Activated CD8-positive, alpha-beta memory T cell treated with anti-CD3 and anti-CD28 coated beads, Interleukin-2, amount 10 ng/mL, durations not matched to agents 7 days and 5 days (primary cell): ENCODE results near the gene TRIM49B. TPM values are rescaled to one million over a fixed set of nuclear protein-coding genes. Genes with fewer than 3 reads are reported as not detected.
"Not testable (repeated sequence)": the region's sequence is repeated elsewhere in the genome, so short reads cannot be mapped to it uniquely, and the experiment has no call there.

ENCODE experiments used
- ATAC-seq: fragments of 150-1000 bp; cut with Tn5 transposase; one replicate; pipeline ENCODE4 v1.10.0; 2021; ENCODE audit warnings: moderate library complexity
- CTCF ChIA-PET: fragments of 350-600 bp; sonication (Branson Sonifier 250); formaldehyde crosslinking; loops from one replicate; lab custom pipeline; 2021; ENCODE audit warnings: antibody characterized with exemption; lab: Charles Lee
- DNase-seq: peaks from one replicate; pipeline ENCODE4 v3.0.0-alpha.2; 2020
- H3K27ac Mint-ChIP-seq: one replicate; pipeline ENCODE4 v1.8.0; 2021; ENCODE audit warnings: mild to moderate bottlenecking, mixed read lengths
- H3K27me3 Mint-ChIP-seq: one replicate; pipeline ENCODE4 v1.8.0; 2021; ENCODE audit warnings: mixed read lengths
- H3K36me3 Mint-ChIP-seq: one replicate; pipeline ENCODE4 v1.8.0; 2021; ENCODE audit warnings: mild to moderate bottlenecking, mixed read lengths
- H3K4me1 Mint-ChIP-seq: one replicate; pipeline ENCODE4 v1.8.0; 2021; ENCODE audit warnings: mixed read lengths
- H3K4me3 Mint-ChIP-seq: one replicate; pipeline ENCODE4 v1.8.0; 2021; ENCODE audit warnings: mild to moderate bottlenecking, moderate library complexity, mixed read lengths
- H3K9me3 Mint-ChIP-seq: one replicate; pipeline ENCODE4 v1.8.0; 2022; ENCODE audit warnings: low read depth, mixed read lengths
- total RNA-seq, 2 experiments: library from RNA; stranded (reverse); gene quantifications; one replicate each; pipeline ENCODE4 v1.2.3, GENCODE V29; 2021

Gene TRIM49B, protein sequence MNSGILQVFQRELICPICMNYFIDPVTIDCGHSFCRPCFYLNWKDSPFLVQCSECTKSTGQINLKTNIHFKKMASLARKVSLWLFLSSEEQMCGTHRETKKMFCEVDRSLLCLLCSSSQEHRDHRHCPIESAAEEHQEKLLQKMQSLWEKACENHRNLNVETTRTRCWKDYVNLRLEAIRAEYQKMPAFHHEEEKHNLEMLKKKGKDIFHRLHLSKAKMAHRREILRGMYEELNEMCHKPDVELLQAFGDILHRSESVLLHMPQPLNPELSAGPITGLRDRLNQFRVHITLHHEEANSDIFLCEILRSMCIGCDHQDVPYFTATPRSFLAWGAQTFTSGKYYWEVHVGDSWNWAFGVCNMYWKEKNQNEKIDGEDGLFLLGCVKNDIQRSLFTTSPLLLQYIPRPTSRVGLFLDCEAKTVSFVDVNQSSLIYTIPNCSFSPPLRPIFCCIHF
- total RNA-seq, result not detected

DNA sequence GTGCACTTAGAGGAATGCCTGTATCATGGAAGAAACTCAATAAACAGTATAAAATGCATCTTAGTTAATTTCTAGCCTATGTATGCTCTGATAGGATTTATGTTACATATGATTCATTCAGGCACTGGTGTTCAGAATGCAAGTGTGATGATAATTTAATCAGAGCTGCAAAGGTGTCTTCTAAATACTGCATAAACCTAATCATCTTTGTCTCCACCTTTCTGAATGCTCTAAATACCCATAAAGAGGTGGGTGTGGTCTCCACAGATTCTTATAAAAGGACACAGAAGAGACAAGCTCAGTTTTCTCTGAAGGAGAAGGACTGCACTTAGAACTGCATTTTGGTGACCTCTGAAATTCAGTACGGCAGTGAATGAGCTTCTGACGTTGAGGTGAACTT is at the start of gene TRIM49B:
TRIM49B (plus strand) TSS at position 301 of the 400 bp plus-strand sequence. CDS start 2,777 bp downstream, outside the sequence.
- H3K4me3 Mint-ChIP-seq, H3K27ac Mint-ChIP-seq, H3K36me3 Mint-ChIP-seq, H3K27me3 Mint-ChIP-seq, DNase-seq, CTCF ChIA-PET, H3K4me1 Mint-ChIP-seq, ATAC-seq, H3K9me3 Mint-ChIP-seq: not testable (repeated sequence)

DNA sequence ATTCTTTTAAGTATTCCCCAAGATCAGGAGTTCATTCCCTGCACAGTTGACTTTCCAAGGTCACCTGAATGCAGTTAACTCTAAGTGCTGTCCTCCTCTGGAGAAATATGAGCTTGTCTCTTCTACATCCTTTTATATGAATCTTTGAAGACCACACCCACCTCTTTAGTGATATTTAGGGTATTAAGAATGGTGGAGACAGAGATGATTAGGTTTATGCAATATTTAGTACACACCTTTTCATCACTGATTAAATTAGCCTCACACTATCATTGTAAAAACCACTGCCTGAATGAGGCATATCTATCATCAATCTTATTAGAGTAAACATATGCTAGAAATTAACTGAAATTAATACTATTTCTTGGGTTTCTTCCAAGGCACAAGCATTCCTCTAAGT is 44.8 kb upstream of the TRIM49B start, which contains the start of gene TRIM51G:
TRIM51G (minus strand) TSS at position 101 of the 400 bp plus-strand sequence. CDS start 2,190 bp downstream, outside the sequence.
- ATAC-seq, H3K36me3 Mint-ChIP-seq, H3K4me3 Mint-ChIP-seq, H3K4me1 Mint-ChIP-seq, DNase-seq, H3K9me3 Mint-ChIP-seq, CTCF ChIA-PET, H3K27ac Mint-ChIP-seq, H3K27me3 Mint-ChIP-seq: not testable (repeated sequence)

DNA sequence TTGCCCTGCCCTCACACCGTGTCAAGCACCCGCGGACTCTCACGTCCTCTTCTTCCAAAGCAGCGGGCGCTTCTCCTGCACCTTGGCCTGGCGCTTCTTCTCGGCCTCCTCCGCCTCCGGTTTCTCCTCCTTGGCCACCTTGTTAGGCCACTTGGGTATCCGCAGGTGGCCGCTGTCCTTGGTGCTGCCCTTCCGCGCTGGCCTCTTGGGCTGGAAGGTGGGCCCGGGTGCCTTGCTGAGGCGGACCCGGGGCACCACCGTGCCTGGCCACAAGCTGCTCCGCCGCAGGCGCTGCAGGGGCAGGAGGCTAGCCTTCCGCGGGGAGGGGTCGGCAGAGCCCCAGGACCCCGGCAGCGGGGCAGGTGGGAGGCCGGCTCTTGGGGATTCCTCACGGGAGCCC is 19.6 kb downstream of the TRIM49B start:
- ATAC-seq, CTCF ChIA-PET, H3K9me3 Mint-ChIP-seq, H3K4me1 Mint-ChIP-seq, H3K36me3 Mint-ChIP-seq, H3K4me3 Mint-ChIP-seq, H3K27me3 Mint-ChIP-seq, DNase-seq, H3K27ac Mint-ChIP-seq: not testable (repeated sequence)

DNA sequence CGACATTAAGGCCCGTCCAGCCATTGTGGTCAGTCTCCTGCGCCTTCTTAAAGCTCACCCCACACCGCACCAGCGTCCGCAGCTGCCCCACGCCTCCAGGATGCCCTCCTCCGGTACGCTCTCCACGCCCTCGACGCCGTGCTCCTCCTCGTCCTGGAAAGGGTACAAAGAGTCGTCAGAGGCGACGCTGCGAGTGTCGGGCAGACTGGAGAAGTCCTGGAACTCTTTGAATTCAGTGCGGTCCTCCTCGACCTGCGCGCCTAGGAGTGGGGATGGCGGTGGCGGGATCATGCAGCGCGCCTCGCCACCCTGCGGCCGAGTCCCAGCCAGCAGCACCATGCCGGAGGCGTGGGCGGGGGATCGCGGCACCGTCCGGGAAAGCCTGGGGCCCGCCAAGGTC is 21.2 kb downstream of the TRIM49B start:
- ATAC-seq, H3K4me3 Mint-ChIP-seq, H3K27me3 Mint-ChIP-seq, CTCF ChIA-PET, H3K36me3 Mint-ChIP-seq, H3K9me3 Mint-ChIP-seq, DNase-seq, H3K4me1 Mint-ChIP-seq, H3K27ac Mint-ChIP-seq: not testable (repeated sequence)

DNA sequence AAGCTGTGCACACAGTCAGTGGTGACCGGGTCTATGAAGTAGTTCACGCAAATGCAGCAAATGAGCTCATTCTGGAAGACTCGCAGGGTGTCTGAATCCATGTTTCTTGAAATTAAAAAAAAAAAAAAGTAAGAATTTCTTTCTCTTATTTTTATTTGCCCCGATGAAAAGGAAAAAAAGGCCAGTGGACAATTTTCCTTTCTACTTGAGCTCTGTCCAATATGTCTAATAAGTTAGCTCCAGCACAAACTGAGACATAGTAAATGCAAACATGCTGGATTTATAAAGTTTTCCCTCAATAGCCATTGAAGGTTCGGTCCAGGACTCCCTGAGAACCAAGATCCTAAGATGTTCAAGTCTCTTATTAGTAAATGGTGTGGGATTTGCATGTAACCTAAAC is 30.4 kb downstream of the TRIM49B start, which contains the start of gene TRIM64C:
TRIM64C (minus strand) TSS at position 101 of the 400 bp plus-strand sequence; CDS start at position 101, 0 bp downstream.
- H3K36me3 Mint-ChIP-seq, H3K4me3 Mint-ChIP-seq, H3K9me3 Mint-ChIP-seq, DNase-seq, H3K27me3 Mint-ChIP-seq, H3K27ac Mint-ChIP-seq, ATAC-seq, CTCF ChIA-PET, H3K4me1 Mint-ChIP-seq: not testable (repeated sequence)

DNA sequence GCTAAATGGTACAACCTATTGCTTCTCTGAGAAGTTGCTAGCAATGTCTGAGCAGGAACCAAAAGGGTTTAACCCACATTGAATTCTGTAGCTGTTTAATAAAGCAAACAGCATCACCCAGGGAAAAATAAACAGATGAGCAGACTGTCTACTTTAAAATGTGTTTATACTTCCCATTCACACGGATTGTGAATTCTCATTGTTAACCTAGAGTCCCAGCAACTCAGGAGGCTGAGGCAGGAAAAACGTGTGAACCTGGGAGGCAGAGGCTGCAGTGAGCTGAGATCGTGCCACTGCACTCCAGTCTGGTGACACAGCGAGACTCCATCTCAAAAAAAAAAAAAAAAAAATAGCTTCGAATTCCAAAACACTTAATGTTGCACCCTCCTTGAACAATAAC is 41.3 kb downstream of the TRIM49B start:
- H3K27me3 Mint-ChIP-seq, H3K27ac Mint-ChIP-seq, H3K9me3 Mint-ChIP-seq, H3K4me3 Mint-ChIP-seq, DNase-seq, H3K4me1 Mint-ChIP-seq, CTCF ChIA-PET, ATAC-seq, H3K36me3 Mint-ChIP-seq: not testable (repeated sequence)

Other genes starting within 250 kb of the TRIM49B start
- gene TRIM51G, start 44.9 kb upstream of the TRIM49B start, total RNA-seq, result not detected
- gene TRIM64C, start 30.3 kb downstream of the TRIM49B start, total RNA-seq, result not detected
- gene FOLH1, start 179.8 kb downstream of the TRIM49B start, total RNA-seq, result not detected